Esophagus mucosa (tissue), 1 donor: ENCODE results near the gene LPIN1. TPM values are rescaled to one million over a fixed set of nuclear protein-coding genes. Genes with fewer than 3 reads are reported as not detected.

Experiments
- ATAC-seq: fragments of 200-7000 bp; cut with Tn5 transposase; one replicate; pipeline ENCODE4 v1.9.1; 2020
- total RNA-seq: library from RNA; stranded (reverse); gene quantifications from one replicate; pipeline ENCODE4 v1.2.4, GENCODE V29; 2023
- donor health status: DM: yes; HTN: yes; CAD: no.

Gene LPIN1
- total RNA-seq, 1 donor from 2014 or later, result 33.6 TPM

- ATAC-seq, result peak; percentile 79
Measured at GRCh38 chr2:11867926-11868325, 121.5 kb downstream of the LPIN1 start.

DNA sequence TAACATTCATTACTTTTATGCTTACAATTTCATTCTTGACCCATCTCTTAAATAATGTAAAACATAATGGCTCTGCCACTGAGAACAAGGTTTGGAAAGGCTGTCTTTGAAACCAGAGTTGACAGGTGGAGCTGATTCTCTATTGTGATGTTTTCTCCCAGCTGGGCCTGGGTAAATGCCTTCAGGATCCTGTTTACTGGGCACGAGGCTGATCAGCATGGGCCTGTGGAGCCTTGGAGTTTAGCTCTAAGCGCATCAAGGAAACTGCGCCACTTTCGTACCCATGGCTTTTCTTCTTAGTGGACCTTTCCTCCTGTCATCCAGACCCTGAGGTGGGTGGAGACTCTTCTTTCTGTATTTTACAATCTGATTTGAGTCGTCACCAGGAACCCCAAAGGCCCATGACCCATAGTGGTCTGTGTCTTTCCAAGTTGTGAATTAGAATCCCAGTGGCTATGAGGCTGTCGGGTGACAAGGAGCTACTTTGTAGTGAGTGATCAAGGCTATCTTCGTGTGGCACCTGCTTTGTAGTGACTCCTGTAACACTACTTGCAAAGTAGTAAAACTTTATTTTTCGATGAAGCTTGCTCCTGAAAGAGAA is 123.1 kb downstream of the LPIN1 start:
- ATAC-seq, result no peak

DNA sequence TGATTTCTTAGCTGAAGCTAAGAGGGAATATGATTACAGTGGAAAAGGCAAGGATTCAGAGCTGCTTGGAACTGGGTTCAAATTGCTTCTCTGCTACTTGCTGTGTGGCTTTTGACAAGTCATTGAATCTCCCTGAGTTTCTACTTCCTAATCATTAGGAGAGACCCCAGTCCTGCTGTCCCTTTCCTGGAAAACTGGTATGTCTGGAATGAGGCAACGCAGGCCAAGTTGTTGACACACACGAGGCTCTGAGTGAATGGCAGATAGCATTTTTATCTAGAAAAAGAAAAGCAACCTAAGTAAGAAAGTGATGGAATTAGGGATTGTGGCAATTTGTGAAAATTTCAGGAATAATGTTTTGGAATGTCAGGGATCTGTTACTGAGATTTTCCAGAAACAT is 123.6 kb downstream of the LPIN1 start:
- ATAC-seq, result no peak

- no peak for ATAC-seq
Measured at GRCh38 chr2:11870584-11870983, 124.2 kb downstream of the LPIN1 start.

DNA sequence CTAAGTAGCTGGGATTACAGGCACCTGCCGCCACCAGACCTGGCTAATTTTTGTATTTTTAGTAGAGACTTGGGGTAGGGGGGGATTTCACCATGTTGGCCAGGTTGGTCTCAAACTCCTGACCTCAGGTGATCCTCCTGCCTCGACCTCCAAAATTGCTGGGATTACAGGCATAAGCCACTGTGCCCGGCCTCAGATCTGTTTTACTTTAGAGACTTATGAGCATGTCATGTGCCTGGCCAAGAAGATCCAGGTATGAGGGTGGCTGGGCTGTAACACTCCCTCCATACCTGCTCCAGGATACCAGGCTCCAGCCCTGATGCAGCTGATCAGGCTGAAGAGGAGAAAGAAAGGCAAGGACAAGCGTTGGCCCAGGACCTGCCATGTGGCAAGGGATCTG is 125.0 kb downstream of the LPIN1 start:
- no peak for ATAC-seq

- no peak for ATAC-seq
Measured at GRCh38 chr2:11872247-11872947, 126.0 kb downstream of the LPIN1 start.

- ATAC-seq, result no peak
Measured at GRCh38 chr2:11872948-11873269, 126.5 kb downstream of the LPIN1 start.

DNA sequence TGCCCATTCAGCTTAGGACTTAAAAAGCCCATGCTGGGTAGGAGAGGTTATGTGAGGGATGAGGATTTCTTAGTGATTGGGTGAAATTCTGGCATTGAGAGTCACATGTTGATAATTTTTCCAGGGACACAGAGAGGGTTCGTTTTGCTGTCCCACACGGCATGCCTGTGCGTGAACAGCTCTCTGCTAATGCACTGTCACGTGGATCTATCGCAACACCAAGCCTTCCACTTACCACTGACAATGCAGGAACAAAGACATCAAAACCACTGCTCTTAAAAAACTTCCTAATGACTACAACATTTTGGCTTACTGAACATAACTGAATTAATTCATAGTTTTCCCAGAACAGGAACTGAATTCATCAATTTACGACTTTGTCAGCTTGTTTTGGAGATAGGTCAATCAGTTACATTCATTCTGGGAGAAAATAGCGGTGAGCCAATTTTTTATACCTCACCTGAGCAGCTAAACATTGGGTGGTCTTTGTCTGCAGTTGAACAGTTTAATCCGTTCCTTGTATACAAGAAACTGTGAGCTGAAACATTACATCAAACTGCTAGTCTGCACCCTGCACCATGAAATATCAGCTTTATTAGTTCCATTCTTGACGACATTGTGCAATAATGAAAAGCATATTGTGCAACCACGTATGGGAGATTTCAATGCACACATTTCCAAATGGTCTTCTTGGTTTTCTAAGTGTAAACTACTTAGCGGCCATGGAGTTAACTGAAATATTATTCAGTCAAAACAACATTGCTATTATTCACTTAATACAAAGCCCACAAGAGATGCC is 127.1 kb downstream of the LPIN1 start:
- peak; percentile 41 for ATAC-seq

- ATAC-seq, result no peak
Measured at GRCh38 chr2:11874861-11875260, 128.4 kb downstream of the LPIN1 start.

DNA sequence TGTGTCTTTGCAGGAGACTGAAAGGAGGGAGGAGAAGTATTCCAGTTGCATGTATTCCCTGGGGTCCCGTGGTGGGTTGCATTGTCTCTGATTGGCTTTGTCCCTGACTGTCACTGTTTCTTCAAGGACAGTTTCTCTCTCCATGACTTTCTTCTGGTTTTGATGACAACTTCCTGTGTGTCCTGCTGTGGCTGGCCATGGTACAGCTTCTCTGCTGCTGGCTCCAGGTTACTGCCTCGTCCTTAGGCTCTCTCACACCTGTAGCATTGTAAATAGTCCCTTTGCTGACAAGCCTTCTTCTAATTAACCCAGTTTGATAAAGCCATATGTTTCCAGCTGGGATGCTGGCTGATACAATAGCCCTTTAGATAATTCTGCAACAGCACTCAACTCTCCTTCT is 129.0 kb downstream of the LPIN1 start:
- no peak for ATAC-seq

DNA sequence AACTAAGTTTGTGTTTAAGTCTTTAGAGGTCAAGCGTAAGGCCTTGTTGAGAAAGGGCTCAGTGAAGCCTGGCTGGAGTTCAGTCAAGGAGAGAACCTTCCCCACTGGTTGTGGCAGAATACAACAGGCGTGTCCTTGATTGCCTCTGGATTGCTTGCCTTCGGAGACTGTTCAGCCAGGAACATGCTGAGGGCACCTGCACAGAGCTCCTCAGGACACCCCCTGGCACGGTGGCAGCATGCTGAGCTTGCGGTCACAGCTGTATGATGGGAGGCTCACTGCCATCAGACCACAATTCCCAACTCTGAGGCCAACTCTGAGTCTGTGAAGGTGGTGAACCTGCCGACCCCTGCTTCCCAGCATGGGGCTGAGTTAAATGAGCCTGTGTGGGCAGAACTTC is 130.0 kb downstream of the LPIN1 start:
- ATAC-seq, result no peak

DNA sequence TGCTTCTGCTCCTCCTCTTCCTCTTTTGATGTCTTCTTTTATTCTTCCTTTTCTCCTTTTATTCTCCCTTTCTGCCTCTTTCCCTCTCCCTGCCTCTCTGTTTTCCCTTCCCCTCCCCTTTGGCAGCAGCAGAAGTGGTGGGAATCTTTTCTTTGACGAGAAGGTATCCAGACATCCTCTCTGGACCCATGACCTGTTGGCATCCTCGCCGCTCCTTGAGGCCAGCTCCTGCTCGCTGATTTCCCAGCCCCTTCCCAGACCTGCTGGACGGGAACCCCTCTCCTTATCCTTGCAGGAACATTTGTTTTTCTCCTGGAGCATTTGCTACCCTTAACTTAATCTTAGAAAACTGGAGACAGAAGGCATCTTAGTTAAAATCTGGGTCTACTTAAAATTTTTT is 130.5 kb downstream of the LPIN1 start:
- ATAC-seq, result no peak

Other genes with a start within 250 kb of the LPIN1 start
- 0.60 TPM for gene GREB1, start 212.6 kb upstream of the LPIN1 start, total RNA-seq
- not detected for gene NTSR2, start 76.4 kb upstream of the LPIN1 start, total RNA-seq